H1 (cell line): ENCODE data around the gene PAIP2B. TPM values are rescaled to one million over a fixed set of nuclear protein-coding genes. Genes with fewer than 3 reads are reported as not detected.

Experiments
- CTCF ChIA-PET: fragments of 300-600 bp; sonication (Branson Sonifier 250); formaldehyde crosslinking; loops from one replicate; lab custom pipeline; 2021; ENCODE audit not compliant: partially characterized antibody; lab: Charles Lee
- POLR2A ChIA-PET: fragments of 300-600 bp; sonication (Branson Sonifier 250); formaldehyde crosslinking; loops from one replicate; lab custom pipeline; 2021; ENCODE audit warnings: inconsistent platforms; ENCODE audit not compliant: partially characterized antibody; lab: Charles Lee
- DNase-seq, 2 experiments: peaks; one replicate each; pipeline versions ENCODE4 v3.0.0 to v3.0.0-alpha.2; 2010 to 2022; ENCODE audit warnings: low spot score in 2 of 2, low read depth in 1 of 2, mixed read lengths in 1 of 2
- FAIRE-seq: peaks from 2 replicates; lab custom pipeline; 2011; peaks lifted over from hg19 to GRCh38; lab: Jason Lieb, UNC
- H2AFZ ChIP-seq: 2 replicates; pipeline ENCODE4 v1.8.1; 2012; ENCODE audit warnings: low read length, inconsistent platforms
- H2AK5ac ChIP-seq: 2 replicates; pipeline ENCODE4 v1.6.1; 2013; ENCODE audit warnings: low read depth, low read length
- H2BK120ac ChIP-seq: replicated peaks from 2 replicates; pipeline ENCODE3; 2013; ENCODE audit warnings: low read depth, low read length, inconsistent platforms
- H2BK12ac ChIP-seq: 2 replicates; pipeline ENCODE4 v1.6.1; 2013; ENCODE audit warnings: low read depth, low read length
- H2BK15ac ChIP-seq: 2 replicates; pipeline ENCODE4 v1.6.1; 2013; ENCODE audit warnings: low read length
- H2BK20ac ChIP-seq: 2 replicates; pipeline ENCODE4 v1.6.1; 2013; ENCODE audit warnings: low read length
- H2BK5ac ChIP-seq: 2 replicates; pipeline ENCODE4 v1.6.1; 2013; ENCODE audit warnings: low read depth, low read length
- H3K14ac ChIP-seq: 2 replicates; pipeline ENCODE4 v1.6.1; 2013; ENCODE audit warnings: inconsistent platforms; ENCODE audit not compliant: insufficient read length
- H3K18ac ChIP-seq: 2 replicates; pipeline ENCODE4 v1.6.1; 2013; ENCODE audit warnings: low read length; ENCODE audit errors: extremely low read depth
- H3K23ac ChIP-seq: 2 replicates; pipeline ENCODE4 v1.6.1; 2013; ENCODE audit warnings: inconsistent platforms; ENCODE audit not compliant: insufficient read length
- H3K23me2 ChIP-seq: 2 replicates; pipeline ENCODE4 v1.6.1; 2013; ENCODE audit warnings: low read depth, low read length
- H3K27ac ChIP-seq: 2 replicates; pipeline ENCODE4 v1.6.1; 2011; ENCODE audit warnings: low read depth, low read length, inconsistent platforms
- H3K27me3 ChIP-seq, 4 experiments: replicated peaks in 1 of 4; 1 replicate in 1 of 4; 2 replicates in 3 of 4; pipeline versions ENCODE4 v1.6.1 to v1.8.1; 2011 to 2013; ENCODE audit warnings: low read length in 3 of 4, mild to moderate bottlenecking in 3 of 4, inconsistent platforms in 2 of 4, mixed read lengths in 2 of 4, moderate library complexity in 1 of 4; ENCODE audit not compliant: control insufficient read depth in 3 of 4, insufficient read depth in 3 of 4; ENCODE audit errors: extremely low read depth in 1 of 4
- H3K36me3 ChIP-seq, 4 experiments: 2 replicates each; pipeline versions ENCODE4 v1.6.1 to v1.8.1; 2011 to 2013; ENCODE audit warnings: mild to moderate bottlenecking in 4 of 4, low read length in 3 of 4, moderate library complexity in 2 of 4, control low read depth in 1 of 4, inconsistent platforms in 1 of 4; ENCODE audit not compliant: insufficient read depth in 4 of 4, control insufficient read depth in 2 of 4
- H3K4ac ChIP-seq: replicated peaks from 2 replicates; pipeline ENCODE3; 2013; ENCODE audit warnings: low read length, low read depth, mixed read lengths, inconsistent platforms; ENCODE audit not compliant: insufficient read length
- H3K4me1 ChIP-seq, 4 experiments: replicated peaks in 1 of 4; 1 replicate in 1 of 4; 2 replicates in 3 of 4; pipeline versions ENCODE4 v1.6.1 to v1.8.1; 2011 to 2013; ENCODE audit warnings: low read length in 3 of 4, inconsistent platforms in 2 of 4, mixed read lengths in 1 of 4; ENCODE audit not compliant: insufficient read depth in 4 of 4, control insufficient read depth in 3 of 4
- H3K4me2 ChIP-seq, 2 experiments: 2 replicates each; pipeline versions ENCODE4 v1.6.1 to v1.8.1; 2011 to 2013; ENCODE audit warnings: low read depth in 2 of 2, low read length in 2 of 2, control low read depth in 1 of 2, inconsistent platforms in 1 of 2, mild to moderate bottlenecking in 1 of 2; ENCODE audit not compliant: insufficient read depth in 1 of 2
- H3K4me3 ChIP-seq, 4 experiments: fragments of 200-600, 300-600 bp in 1 of 4; sonication (generic), shearing (Covaris generic), sonication (Bioruptor Twin) in 1 of 4; 2 replicates each; pipeline versions ENCODE4 v1.5.1 to v1.8.1; 2011 to 2016; ENCODE audit warnings: low read length in 4 of 4, low read depth in 3 of 4, control low read depth in 2 of 4, inconsistent platforms in 2 of 4, mild to moderate bottlenecking in 2 of 4, mixed read lengths in 1 of 4, moderate library complexity in 1 of 4; ENCODE audit not compliant: insufficient read depth in 2 of 4; ENCODE audit errors: extremely low read depth in 1 of 4
- H3K56ac ChIP-seq: replicated peaks from 2 replicates; pipeline ENCODE3; 2013; ENCODE audit warnings: low read depth, mild to moderate bottlenecking, mixed read lengths, low read length, inconsistent platforms; ENCODE audit not compliant: insufficient read length
- H3K79me1 ChIP-seq: 2 replicates; pipeline ENCODE4 v1.6.1; 2013; ENCODE audit warnings: low read depth, low read length, control low read depth
- H3K79me2 ChIP-seq, 2 experiments: 2 replicates each; pipeline versions ENCODE4 v1.6.1 to v1.8.1; 2012 to 2013; ENCODE audit warnings: low read length in 2 of 2, mild to moderate bottlenecking in 2 of 2, inconsistent platforms in 1 of 2; ENCODE audit not compliant: insufficient read depth in 2 of 2, control insufficient read depth in 1 of 2
- H3K9ac ChIP-seq, 4 experiments: replicated peaks in 1 of 4; 1 replicate in 1 of 4; 2 replicates in 3 of 4; pipeline versions ENCODE4 v1.6.1 to v1.8.1; 2011 to 2013; ENCODE audit warnings: low read depth in 3 of 4, low read length in 3 of 4, control low read depth in 2 of 4, mild to moderate bottlenecking in 2 of 4, moderate library complexity in 2 of 4, inconsistent platforms in 1 of 4; ENCODE audit errors: extremely low read depth in 1 of 4
- H3K9me3 ChIP-seq, 2 experiments: 2 replicates each; pipeline versions ENCODE4 v1.6.1 to v1.8.1; 2012 to 2013; ENCODE audit warnings: mild to moderate bottlenecking in 2 of 2, moderate library complexity in 2 of 2, control low read depth in 1 of 2, inconsistent platforms in 1 of 2, low read depth in 1 of 2, low read length in 1 of 2, mixed read lengths in 1 of 2; ENCODE audit not compliant: insufficient read depth in 2 of 2
- H4K20me1 ChIP-seq, 2 experiments: replicated peaks in 1 of 2; 2 replicates each; pipeline versions ENCODE3 to v1.8.1; 2011 to 2013; ENCODE audit warnings: inconsistent platforms in 2 of 2, low read length in 2 of 2, mild to moderate bottlenecking in 1 of 2; ENCODE audit not compliant: insufficient read depth in 2 of 2, control insufficient read depth in 1 of 2
- H4K5ac ChIP-seq: 2 replicates; pipeline ENCODE4 v1.6.1; 2013; ENCODE audit warnings: low read length, low read depth, mixed read lengths, inconsistent platforms; ENCODE audit not compliant: insufficient read length
- H4K8ac ChIP-seq: 2 replicates; pipeline ENCODE4 v1.8.0; 2013; ENCODE audit warnings: mild to moderate bottlenecking, moderate library complexity, low read length, inconsistent platforms; ENCODE audit not compliant: insufficient read depth; ENCODE audit errors: extremely low read depth
- H4K91ac ChIP-seq: replicated peaks from 2 replicates; pipeline ENCODE3; 2013; ENCODE audit warnings: low read length, mixed read lengths, inconsistent platforms; ENCODE audit not compliant: insufficient read length
- BCL11A ChIP-seq, 2 experiments: IDR thresholded peaks; one replicate each; pipeline ENCODE4 v1.6.1; 2011; ENCODE audit warnings: low read depth in 2 of 2, low read length in 2 of 2, mild to moderate bottlenecking in 2 of 2
- EGR1 ChIP-seq: IDR thresholded peaks from 2 replicates; pipeline ENCODE4 v1.6.1; 2011; ENCODE audit warnings: low read depth, low read length, borderline replicate concordance
- HDAC2 ChIP-seq, 2 experiments: fragments of 300-600 bp in 1 of 2; sonication (generic) in 1 of 2; IDR thresholded peaks; 2 replicates each; pipeline ENCODE4 v1.6.1; 2011 to 2012; ENCODE audit warnings: low read depth in 2 of 2, low read length in 2 of 2, mild to moderate bottlenecking in 2 of 2, moderate library complexity in 2 of 2, borderline replicate concordance in 1 of 2, inconsistent platforms in 1 of 2
- MAX ChIP-seq: IDR thresholded peaks from 2 replicates; pipeline ENCODE4 v1.6.1; 2012; ENCODE audit warnings: inconsistent platforms
- SRF ChIP-seq: IDR thresholded peaks from 2 replicates; pipeline ENCODE4 v1.6.1; 2011; ENCODE audit warnings: mild to moderate bottlenecking, low read depth, low read length, moderate library complexity
- SUZ12 ChIP-seq: fragments of 200-600 bp; sonication (generic); IDR thresholded peaks from 2 replicates; pipeline ENCODE4 v1.6.1; 2012; ENCODE audit warnings: mild to moderate bottlenecking, inconsistent platforms, low read length, moderate library complexity, mixed read lengths
- WGBS, 2 experiments: shearing (Covaris generic) in 1 of 2; methylation state at CpG; one replicate each; pipeline versions ENCODE4 v1.1.6 to v1.1.7; 2013 to 2015; ENCODE audit warnings: low lambda C conversion rate in 2 of 2, mixed read lengths in 2 of 2, inconsistent platforms in 1 of 2, low coverage in 1 of 2, missing lambda C conversion rate in 1 of 2; ENCODE audit not compliant: insufficient replicate concordance in 2 of 2, insufficient coverage in 1 of 2, insufficient read length in 1 of 2; ENCODE audit errors: extremely low coverage in 1 of 2, missing lambda C conversion rate in 1 of 2; 5-methylcytosine and 5-hydroxymethylcytosine counted together
- polyA plus RNA-seq, 7 experiments: library from polyadenylated mRNA; depleted of rRNA in 3 of 7; stranded (reverse) in 5 of 7; unstranded in 2 of 7; fragments of >200 nt in 5 of 7; fragments of 200-250 nt in 2 of 7; gene quantifications; 1 replicate in 5 of 7; 2 replicates in 1 of 7; 4 replicates in 1 of 7; pipeline versions ENCODE4 v1.2.1 to v1.2.3, GENCODE V29; 2011 to 2013; ENCODE audit warnings: missing spikeins in 2 of 7, mixed read lengths in 2 of 7
- total RNA-seq: library from RNA; stranded (reverse); fragmentation: NEBNext Ultra II Directional; extraction: Animal tissue kit (Norgen Biotek cat#: 25700); gene quantifications from 2 replicates; pipeline ENCODE4 v1.2.1, GENCODE V29; 2021
- TF ChIP-seq, protein P1 (sequence below): IDR thresholded peaks from 2 replicates; pipeline ENCODE4 v1.6.1; 2011; ENCODE audit warnings: low read length, improper control_type of control experiment
- TF ChIP-seq, protein P2 (sequence below): IDR thresholded peaks from 2 replicates; pipeline ENCODE4 v1.6.1; 2012; ENCODE audit warnings: low read length, inconsistent platforms

PAIP2B gene
- total and polyA plus RNA-seq, 2 of the 8 experiments (the other 6 are each of a cell fraction or from before 2014, with no cell fraction given): 8.4 to 31.3 TPM

- Histone ChIP-seq H2AFZ (no peak overlapping the region), H3K4me3 (no peak overlapping the region), H2BK15ac (no peak overlapping the region), H3K14ac (no peak overlapping the region), H3K36me3 (no peaks in the 10 kb centered on the region), H2BK20ac (no peak overlapping the region), H2BK12ac (no peak overlapping the region), H3K4me1 (0 out of 7 replicates have a peak, but pooled peaks cover 0 to 2% (median 0%) of the 10 kb centered on the region in 4 experiments), H3K4me2 (no peak overlapping the region), H3K79me2 (no peaks in the 10 kb centered on the region; a peak in 1 of 4 replicates), H3K79me1 (no peaks in the 10 kb centered on the region), H4K8ac (no peak overlapping the region), H2BK5ac (no peak overlapping the region), H3K56ac (no peak overlapping the region), H3K9me3 (no peaks in the 10 kb centered on the region), H2BK120ac (no peak overlapping the region), H3K18ac (no peak overlapping the region), H3K23ac (no peak overlapping the region), H3K4ac (no peak overlapping the region), H4K91ac (no peak overlapping the region), H4K20me1 (peaks cover 0 to 2% of the 10 kb centered on the region in 2 experiments), H2AK5ac (no peak overlapping the region), H3K9ac (no peak overlapping the region), H3K27ac (no peak overlapping the region), H4K5ac (no peak overlapping the region), H3K27me3 (no peaks in the 10 kb centered on the region), H3K23me2 (no peaks in the 10 kb centered on the region)
- no peak for DNase-seq
- POLR2A ChIA-PET: no interaction called here
- 78% methylated on average over 2 of the region's 2 CpGs; no CpG with 5 or more reads in 1 of the 2 experiments for WGBS, 2 experiments
- FAIRE-seq: no peak
- CTCF ChIA-PET: interaction anchor here (0.7 kb wide), 1 partner anchor 16 kb away, joined by 3 read pairs; no protein-coding TSS in a partner anchor
- TF ChIP-seq, protein P1, sequence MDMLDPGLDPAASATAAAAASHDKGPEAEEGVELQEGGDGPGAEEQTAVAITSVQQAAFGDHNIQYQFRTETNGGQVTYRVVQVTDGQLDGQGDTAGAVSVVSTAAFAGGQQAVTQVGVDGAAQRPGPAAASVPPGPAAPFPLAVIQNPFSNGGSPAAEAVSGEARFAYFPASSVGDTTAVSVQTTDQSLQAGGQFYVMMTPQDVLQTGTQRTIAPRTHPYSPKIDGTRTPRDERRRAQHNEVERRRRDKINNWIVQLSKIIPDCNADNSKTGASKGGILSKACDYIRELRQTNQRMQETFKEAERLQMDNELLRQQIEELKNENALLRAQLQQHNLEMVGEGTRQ: no peak
- TF ChIP-seq EGR1 (no peak), SRF (no peak), SUZ12 (no peak), BCL11A (IDR thresholded peaks at IDR 0.05; ENCODE audit: low read depth in 2 of 2, low read length in 2 of 2) (no peak), HDAC2 (IDR thresholded peaks at IDR 0.05; ENCODE audit: borderline replicate concordance in 1 of 2, low read depth in 2 of 2, low read length in 2 of 2) (no peak), MAX (no peak)
- TF ChIP-seq, protein P2, sequence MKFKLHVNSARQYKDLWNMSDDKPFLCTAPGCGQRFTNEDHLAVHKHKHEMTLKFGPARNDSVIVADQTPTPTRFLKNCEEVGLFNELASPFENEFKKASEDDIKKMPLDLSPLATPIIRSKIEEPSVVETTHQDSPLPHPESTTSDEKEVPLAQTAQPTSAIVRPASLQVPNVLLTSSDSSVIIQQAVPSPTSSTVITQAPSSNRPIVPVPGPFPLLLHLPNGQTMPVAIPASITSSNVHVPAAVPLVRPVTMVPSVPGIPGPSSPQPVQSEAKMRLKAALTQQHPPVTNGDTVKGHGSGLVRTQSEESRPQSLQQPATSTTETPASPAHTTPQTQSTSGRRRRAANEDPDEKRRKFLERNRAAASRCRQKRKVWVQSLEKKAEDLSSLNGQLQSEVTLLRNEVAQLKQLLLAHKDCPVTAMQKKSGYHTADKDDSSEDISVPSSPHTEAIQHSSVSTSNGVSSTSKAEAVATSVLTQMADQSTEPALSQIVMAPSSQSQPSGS: no peak
Observed at GRCh38 chr2:71212336-71212735, 14.6 kb downstream of the PAIP2B start.
